K562 (cell line): Measurements from ENCODE around the gene ZNF644. TPM values are rescaled to one million over a fixed set of nuclear protein-coding genes. Genes with fewer than 3 reads are reported as not detected.

ENCODE experiments used
- CBFA2T3 ChIP-seq: fragments of 450-650 bp; IDR thresholded peaks from 2 replicates; pipeline ENCODE4 v1.6.1; 2017
- CBX1 ChIP-seq: sonication (generic); IDR thresholded peaks from 2 replicates; pipeline ENCODE4 v1.6.1; 2016; ENCODE audit warnings: antibody characterized with exemption, low read depth, mild to moderate bottlenecking
- DACH1 ChIP-seq: fragments of 450-650 bp; IDR thresholded peaks from 2 replicates; pipeline ENCODE4 v1.6.1; 2018; ENCODE audit not compliant: partially characterized antibody
- EHMT2 ChIP-seq: fragments of 450-650 bp; IDR thresholded peaks from 2 replicates; pipeline ENCODE4 v1.6.1; 2018; ENCODE audit warnings: antibody characterized with exemption
- FOSL1 ChIP-seq: fragments of 200-800 bp; sonication (Bioruptor generic); conservative IDR thresholded peaks from 2 replicates; pipeline ENCODE4 v1.6.1; 2016; ENCODE audit warnings: missing genetic modification characterization, missing compliant biosample characterization
- GTF2B ChIP-seq: IDR thresholded peaks from 2 replicates; pipeline ENCODE4 v1.6.1; 2011; ENCODE audit not compliant: insufficient read length; ENCODE audit errors: extremely low read depth
- HOXB6 ChIP-seq: fragments of 250-450 bp; sonication (Bioruptor Pico); IDR thresholded peaks from 2 replicates; pipeline ENCODE4 v1.5.1; 2022; ENCODE audit warnings: mild to moderate bottlenecking, borderline replicate concordance
- RAD51 ChIP-seq: fragments of 450-650 bp; IDR thresholded peaks from 2 replicates; pipeline ENCODE4 v1.7.1; 2016; ENCODE audit warnings: low read depth, mild to moderate bottlenecking, borderline replicate concordance
- SMARCE1 ChIP-seq: fragments of 450-650 bp; IDR thresholded peaks from 2 replicates; pipeline ENCODE4 v1.7.1; 2016; ENCODE audit warnings: mild to moderate bottlenecking
- SPI1 ChIP-seq: IDR thresholded peaks from 2 replicates; pipeline ENCODE4 v1.6.1; 2011; ENCODE audit warnings: low read depth, low read length, control low read depth, borderline replicate concordance
- TAF15 ChIP-seq: fragments of 200-400 bp; formaldehyde crosslinking; IDR thresholded peaks from 2 replicates; pipeline ENCODE4 v1.6.1; 2017; ENCODE audit warnings: mild to moderate bottlenecking, low read depth, low read length, moderate library complexity
- TCF3 ChIP-seq: sonication (generic); formaldehyde crosslinking; IDR thresholded peaks from 2 replicates; pipeline ENCODE4 v1.4.0; 2020; ENCODE audit warnings: mild to moderate bottlenecking, missing genetic modification reagents
- TCFL5 ChIP-seq: fragments of 250-450 bp; sonication (Bioruptor Pico); conservative IDR thresholded peaks from 2 replicates; pipeline ENCODE4 v1.6.1; 2021; ENCODE audit warnings: mild to moderate bottlenecking, moderate library complexity, matching md5 sums
- ZNF609 ChIP-seq: sonication (generic); formaldehyde crosslinking; IDR thresholded peaks from 2 replicates; pipeline ENCODE4 v1.8.1; 2023; ENCODE audit warnings: missing genetic modification reagents, mild to moderate bottlenecking, borderline replicate concordance
- polyA plus RNA-seq, 8 experiments: library from polyadenylated mRNA; depleted of rRNA in 4 of 8; stranded (reverse) in 5 of 8; unstranded in 3 of 8; fragments of >200 nt; fragmentation: Nextera tagmentation in 2 of 8; fragmentation: Illumina TruSeq in 1 of 8; extraction: Ambion mirVana in 2 of 8; extraction: Trizol in 1 of 8; gene quantifications; 2 replicates each; pipeline versions ENCODE4 v1.2.1 to v1.2.3, GENCODE V29; 2011 to 2014; ENCODE audit warnings: inconsistent platforms in 1 of 8, missing spikeins in 1 of 8
- total RNA-seq, 7 experiments: library from RNA; depleted of rRNA in 6 of 7; stranded (reverse); fragments of >200 nt in 6 of 7; fragmentation: Illumina TruSeq in 2 of 7; extraction: Trizol in 2 of 7; gene quantifications; 2 replicates each; pipeline versions ENCODE4 v1.2.1 to v1.2.3, GENCODE V29; 2011 to 2021; ENCODE audit warnings: low replicate concordance in 1 of 7

Gene ZNF644
- total and polyA plus RNA-seq, 9 of the 15 experiments (the other 6 are each of a cell fraction or from before 2014, with no cell fraction given): 25.3 to 71.4 (median 39.6) TPM

- no peak for TF ChIP-seq ZNF609 (CRISPR knock-in tag)
- 0 out of 2 replicates have a peak, but pooled peaks have one; percentile 13 for TF ChIP-seq SPI1
- TF ChIP-seq TAF15: no peak
- TF ChIP-seq HOXB6: no peak
- no peak for TF ChIP-seq DACH1
- no peak for TF ChIP-seq CBX1
- no peak for TF ChIP-seq FOSL1 (tag)
- TF ChIP-seq EHMT2: peak; percentile 53
- TF ChIP-seq CBFA2T3: peak; percentile 81
- peak; percentile 73 for TF ChIP-seq TCF3 (CRISPR knock-in tag)
- TF ChIP-seq TCFL5 (CRISPR knock-in tag): no peak
- 0 out of 2 replicates have a peak, but pooled peaks have one; percentile 30 for TF ChIP-seq SMARCE1
- TF ChIP-seq GTF2B: no peak
- TF ChIP-seq RAD51: no peak
These were observed 95.6 kb downstream of the ZNF644 start (continued) for GRCh38 chr1:90925928-90926869.
